HG02943 (cell line): Measurements from ENCODE around the gene POLDIP3.
"Not testable (repeated sequence)": the region's sequence is repeated elsewhere in the genome, so short reads cannot be mapped to it uniquely, and the experiment has no call there.

ENCODE experiments used
- ATAC-seq: cut with Tn5 transposase; IDR thresholded peaks from one replicate; pipeline ENCODE4 v1.9.1; 2021; ENCODE audit warnings: mild to moderate bottlenecking, low read depth, moderate library complexity; ENCODE audit not compliant: unreplicated experiment

Gene POLDIP3

DNA sequence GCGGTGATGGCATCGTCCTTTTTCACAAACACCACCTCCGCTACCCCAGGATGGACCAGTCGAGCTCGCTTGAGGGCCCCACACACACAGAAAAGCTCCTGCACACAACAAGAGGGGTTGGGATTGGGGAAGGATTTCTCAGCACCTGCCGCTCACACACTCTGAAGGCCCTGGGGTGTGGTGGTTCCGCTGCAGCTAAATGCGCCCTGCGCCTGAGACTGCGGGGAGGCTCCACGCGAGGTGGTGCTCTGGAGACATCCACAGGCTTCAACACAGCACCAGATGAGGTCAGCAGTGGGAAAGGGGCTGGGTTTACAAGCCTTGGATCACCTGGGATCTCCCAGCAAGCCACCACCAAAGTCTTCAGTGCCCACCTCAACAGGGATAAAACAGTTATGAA lies 22.7 kb downstream of the POLDIP3 start:
- ATAC-seq: no peak

DNA sequence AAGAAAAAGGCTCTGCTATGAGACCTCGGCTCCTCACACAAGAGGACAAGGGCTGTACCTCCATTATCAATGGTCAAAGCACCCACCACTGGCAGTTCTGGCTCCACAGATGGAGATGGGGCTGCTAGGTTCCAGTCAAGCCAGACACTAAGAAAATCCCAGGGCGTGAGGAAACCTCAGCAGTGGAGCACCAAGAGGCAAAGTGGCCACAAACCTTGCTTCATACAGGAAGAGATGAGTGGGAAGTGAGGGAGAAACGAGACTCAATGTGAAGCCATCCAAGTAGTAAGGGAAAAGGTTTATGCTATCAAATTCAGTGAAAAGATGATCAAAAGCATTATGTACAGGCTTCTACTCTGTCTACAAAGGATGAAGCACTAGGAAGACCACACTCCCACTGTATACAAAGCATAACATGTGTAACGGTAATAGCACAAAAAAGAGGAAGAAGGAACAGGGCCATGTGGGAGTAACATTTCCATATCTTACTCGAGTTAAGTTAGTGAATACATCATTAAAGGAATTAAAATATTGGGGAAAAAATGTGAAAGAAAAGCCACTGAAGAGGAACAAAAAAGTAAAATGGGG lies 27.0 kb downstream of the POLDIP3 start:
- ATAC-seq: no peak

DNA sequence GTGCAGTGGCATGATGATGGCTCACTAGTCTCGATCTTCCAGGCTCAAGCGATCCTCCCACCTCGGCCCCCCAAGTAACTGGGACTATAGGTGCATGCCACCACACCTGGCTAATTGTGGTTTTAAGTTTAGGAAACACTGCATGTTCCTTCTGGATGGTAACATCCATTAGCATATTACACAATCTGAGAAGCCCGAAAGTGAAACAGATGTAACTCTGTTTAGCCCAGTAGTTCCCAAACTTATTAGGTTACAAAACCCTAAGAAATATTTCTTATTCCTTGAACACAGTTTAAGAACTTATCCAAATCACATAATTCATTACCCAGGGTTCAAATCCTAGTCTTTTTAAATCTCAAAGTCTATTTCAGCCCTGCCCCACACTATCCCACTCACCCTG lies 28.3 kb downstream of the POLDIP3 start:
- ATAC-seq: no peak

DNA sequence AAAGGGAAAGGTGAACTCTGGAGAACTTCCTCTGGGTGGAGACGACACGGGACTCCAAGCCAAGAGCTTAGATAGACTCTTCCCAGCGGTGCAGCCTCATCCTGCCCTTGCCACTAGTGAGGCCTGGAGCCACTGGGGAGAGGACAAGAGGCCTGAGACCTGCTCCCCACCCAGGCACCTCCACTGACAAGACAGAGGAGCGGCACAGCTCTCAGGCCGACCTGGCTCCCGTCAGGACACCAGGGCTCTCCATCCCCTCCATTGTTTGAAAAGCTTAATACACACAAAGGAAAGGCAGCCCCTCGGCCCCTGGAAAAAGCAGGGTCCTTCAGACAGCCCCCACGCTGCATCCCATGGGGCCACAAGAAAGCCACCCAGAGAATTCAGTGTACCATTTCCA lies 29.6 kb downstream of the POLDIP3 start:
- no peak for ATAC-seq

DNA sequence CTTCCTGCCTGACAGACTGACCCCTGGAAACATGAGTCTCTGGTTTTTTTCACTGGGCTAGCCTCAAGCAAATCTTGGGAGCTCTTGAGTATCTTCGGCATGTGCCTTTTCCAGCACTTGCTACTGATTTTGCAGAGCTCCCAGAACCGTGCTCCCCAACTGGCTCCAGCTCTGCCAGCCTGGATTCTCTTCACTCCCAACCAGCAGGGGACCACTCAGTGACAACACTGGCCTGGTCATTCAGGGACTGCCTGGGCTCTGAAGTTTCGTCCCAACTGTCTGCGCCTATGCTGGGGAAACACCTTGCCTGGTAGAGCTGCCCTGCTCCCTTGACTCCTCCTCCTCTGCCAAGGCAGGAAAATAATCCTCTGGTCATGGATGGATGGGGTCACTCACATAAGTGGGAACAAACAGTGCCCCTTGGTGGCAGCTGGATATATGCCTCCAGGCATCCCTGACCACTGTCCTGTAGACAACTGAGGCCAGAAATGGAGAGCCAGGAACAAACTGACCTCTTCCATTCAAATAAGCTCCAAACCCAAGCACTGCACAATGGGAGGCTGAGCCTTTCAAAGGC lies 30.2 kb downstream of the POLDIP3 start:
- no peak for ATAC-seq

DNA sequence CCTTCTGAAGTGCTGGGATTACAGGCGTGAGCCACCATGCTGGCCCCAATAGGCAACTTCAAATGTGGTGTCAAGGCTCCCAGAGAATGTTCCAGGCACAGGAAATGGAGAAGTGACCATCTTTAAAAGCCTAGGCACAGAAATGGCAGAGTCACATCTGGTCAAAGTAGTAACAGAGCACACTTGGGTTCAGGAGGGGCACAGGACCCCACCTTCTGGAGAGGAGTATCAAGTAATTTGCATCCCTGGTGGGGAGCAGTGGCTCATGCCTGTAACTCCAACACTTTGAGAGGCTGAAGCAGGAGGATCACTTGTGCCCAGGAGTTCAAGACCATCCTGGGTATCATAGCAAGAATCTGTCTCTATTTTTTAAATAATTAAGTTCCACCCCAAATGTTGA lies 31.7 kb downstream of the POLDIP3 start:
- no peak for ATAC-seq

DNA sequence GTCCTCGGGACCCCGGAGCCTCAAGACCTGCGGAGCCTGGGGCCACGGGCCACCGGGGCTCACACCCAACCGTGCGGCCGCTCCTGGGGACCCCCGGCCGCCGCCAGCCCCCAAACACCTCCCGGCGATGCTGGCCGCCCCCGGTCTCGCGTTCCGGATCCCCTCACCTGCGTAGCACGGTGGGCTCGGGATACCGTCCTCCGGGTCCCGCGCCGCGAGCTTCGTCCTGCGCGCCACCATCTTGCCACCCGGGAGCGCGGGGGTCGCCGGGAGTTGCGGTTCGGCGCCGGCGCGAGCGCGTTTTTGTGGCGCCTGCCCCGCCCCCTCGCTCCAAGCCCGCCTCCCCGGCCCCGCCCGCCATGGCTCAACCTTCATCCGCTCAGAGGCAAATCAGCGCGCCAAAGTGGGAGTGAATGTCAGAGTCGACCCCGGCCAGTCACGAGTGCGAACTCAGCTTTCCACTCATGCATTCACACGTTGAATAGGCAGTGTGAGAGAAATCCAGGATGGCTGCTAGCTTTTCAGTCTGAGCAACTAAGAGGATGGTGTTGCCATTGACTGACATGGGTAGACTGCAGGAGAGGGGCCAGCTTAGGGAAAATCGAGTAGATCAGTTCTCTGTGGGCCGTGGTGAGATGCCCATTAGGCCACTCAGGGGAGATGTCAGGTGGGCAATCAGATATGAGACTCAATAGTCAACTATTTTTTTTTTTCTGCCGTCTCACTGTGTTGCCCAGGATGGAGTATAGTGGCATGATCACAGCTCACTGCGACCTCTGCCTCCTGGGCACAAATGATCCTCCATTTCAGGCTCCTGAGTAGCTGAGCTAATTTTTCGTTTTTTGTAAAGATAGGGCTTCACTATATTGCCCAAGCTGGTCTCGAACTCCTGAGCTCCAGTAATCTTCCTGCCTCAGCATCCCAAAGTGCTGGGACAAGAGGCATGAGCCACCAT lies 32.6 kb downstream of the POLDIP3 start:
- ATAC-seq: peak; percentile 56

DNA sequence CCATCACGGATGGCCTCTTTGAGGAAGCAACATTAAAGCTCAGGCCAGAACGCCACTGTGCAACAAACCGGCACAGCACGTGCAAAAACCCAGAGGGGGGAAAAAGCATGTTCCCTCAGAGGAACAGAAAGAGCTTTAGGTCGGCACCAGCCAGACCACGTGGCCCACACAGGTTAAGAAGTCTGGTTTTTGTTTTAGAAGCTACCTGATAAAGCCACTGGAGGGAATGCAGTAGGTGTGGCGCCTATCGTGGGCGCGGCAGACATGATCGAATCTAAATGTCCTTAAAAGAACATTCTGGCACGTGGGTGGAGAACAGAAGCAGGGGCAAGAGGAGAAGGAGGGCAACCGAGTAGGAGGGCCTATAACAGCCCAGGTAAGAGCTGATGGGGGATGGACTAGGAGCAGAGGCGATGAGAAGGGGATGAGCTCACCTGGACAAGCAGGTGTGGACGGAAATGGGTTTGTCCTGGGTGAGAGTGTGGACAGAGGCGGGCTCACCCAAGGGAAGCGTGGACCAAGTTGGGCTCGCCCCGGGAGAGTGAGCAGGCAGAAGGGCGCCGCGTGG lies 33.4 kb downstream of the POLDIP3 start:
- not testable (repeated sequence) for ATAC-seq

DNA sequence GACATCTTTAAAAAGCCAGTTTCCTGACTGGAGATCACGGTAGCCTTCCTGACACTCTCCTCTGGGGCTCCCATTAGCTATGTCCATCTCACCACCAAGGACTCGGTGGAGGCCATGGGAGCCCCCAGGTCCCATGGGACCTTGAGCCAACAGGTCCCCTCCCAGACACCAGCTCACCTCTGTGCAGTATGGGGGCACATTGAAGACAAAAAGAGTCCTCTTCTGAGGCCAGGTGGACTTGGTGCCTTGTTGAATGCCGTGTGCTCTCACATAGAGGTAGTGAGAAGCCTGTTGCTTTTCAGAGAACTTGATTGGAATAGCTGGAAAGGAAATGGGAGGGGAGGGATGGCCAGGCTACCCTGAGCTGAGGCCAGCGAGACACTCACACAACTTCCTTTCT lies 34.6 kb downstream of the POLDIP3 start:
- not testable (repeated sequence) for ATAC-seq

DNA sequence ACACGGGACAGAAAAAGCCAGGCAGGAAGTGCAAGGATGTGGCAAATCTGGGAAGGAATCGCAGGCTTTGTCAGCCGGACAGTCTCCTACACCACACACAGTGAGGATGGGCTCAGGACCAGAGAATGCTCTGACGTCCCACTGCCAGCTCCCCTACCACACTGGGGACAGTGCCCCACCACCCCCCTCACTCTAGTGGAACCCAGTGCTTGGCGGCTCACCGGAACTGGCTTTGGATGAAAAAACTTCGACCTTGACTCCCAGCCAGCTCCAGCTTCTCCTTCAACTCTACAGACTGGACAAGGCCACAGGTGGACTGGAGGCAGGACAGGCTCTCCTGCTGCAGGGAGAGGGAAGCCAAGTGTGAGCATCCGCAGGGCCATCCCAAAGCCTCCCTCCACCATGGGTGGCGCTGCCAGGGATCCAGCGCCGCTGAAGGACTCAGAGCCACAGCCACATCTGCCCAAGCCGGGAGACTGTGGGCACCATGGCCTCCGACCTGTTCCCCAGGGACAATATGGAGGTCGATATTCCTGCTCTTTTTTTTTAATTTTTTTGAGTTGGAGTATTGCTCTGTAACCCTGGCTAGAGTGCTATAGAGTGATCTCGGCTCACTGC lies 37.0 kb downstream of the POLDIP3 start:
- ATAC-seq: no peak

DNA sequence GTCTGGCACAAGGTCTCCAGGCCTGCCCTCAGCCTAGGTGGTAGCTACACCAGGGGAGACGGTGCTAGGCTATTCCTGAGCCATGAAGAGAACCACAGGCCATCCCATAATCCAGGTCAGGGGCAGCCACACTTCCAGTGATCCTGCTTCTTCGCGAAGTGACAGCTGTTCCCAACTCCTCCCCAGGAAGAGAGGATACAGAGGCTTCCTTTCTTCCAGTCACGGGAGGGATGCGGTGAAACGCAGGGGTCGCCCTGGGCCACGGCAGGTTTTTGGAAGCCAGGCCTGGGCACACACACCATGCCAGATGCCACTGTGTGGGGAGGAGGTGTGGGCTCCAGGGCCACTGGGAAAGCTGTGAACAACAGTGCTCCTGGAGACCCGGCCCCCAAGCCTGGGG lies 37.5 kb downstream of the POLDIP3 start:
- not testable (repeated sequence) for ATAC-seq

DNA sequence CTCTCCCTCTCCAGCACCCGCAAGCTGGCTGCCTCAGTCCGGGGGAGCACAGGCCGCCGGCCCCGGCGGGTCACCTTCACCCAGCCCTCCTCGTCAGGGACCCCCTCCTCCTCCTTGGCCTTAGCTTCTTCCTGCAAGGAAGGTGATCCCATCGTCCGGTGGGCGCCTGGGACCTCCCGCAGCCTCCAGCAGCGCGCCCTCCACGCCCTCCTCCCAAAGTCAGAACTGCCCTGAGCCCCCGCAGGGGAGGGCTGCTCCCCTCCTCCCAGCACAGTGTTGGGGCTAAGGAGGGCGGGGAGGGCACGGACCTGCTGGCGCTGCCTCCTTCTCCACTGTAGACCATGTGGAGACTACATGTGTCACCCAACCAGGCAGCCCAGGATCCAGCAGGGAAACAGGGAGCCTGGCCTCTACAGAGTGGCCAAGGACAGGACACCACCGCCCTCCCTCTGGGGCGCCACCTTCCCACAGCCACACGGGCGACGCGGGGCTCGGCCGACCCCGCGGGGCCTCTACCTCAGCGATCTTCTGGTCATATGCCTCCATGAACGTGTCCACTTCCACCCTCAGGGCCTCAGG lies 38.6 kb downstream of the POLDIP3 start:
- not testable (repeated sequence) for ATAC-seq

DNA sequence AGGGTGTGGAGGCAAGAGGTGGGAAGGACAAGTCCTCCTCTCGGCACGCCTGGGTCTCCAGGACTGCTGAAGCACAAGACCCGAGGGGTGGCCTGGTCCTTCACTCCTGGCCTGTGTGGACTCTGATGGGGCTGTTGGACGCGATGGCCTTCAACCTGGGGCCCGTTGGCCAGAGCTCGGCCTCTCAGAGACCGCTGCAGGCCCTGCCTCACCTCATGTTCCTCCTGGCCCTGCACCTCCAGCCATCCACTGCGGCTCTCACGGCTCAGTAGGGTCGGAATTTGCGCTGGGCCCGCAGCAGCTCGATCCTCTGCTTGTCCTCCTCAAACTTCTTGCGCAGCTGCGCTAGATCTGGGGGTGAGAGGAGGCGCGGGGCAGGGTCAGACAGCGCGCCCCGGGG lies 40.2 kb downstream of the POLDIP3 start:
- not testable (repeated sequence) for ATAC-seq

DNA sequence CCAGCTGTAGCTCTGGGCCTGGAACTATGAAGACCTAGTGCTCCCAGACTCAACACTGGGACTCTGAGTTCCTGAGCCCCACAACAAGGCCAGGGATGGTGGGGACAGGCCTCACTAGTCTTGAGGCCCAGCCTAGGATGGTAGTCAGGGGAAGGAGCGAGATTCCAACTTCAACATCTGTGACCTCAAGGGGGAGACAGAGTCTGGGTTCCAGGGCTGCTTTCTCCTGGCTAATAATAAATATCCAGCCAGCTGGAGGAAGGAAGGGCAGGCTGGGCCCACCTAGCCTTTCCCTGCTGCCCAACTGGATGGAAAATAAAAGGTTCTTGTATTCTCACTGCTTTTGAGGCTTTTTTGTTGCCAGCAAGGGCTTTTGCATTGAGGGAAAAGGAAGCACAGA lies 40.6 kb downstream of the POLDIP3 start:
- not testable (repeated sequence) for ATAC-seq

DNA sequence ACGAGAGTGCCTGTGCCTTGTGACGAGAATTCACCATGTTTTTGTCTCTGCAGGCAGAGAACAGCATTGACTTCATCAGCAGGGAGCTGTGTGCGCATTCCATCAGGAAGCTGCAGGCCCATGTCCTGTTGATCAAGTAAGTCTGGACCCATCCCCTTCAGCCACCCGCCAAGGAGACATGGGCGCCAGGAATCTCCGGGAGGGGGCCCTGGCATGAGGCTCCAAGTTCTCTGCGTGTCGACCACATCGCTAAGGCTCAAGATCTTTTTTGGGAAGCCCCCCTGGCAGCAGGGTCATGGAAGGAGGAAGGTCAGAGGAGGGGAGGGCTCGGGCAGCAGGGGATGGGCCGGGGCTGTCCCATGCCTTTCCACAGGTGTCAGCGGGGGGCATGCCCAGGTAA lies 43.6 kb downstream of the POLDIP3 start:
- ATAC-seq: not testable (repeated sequence)

DNA sequence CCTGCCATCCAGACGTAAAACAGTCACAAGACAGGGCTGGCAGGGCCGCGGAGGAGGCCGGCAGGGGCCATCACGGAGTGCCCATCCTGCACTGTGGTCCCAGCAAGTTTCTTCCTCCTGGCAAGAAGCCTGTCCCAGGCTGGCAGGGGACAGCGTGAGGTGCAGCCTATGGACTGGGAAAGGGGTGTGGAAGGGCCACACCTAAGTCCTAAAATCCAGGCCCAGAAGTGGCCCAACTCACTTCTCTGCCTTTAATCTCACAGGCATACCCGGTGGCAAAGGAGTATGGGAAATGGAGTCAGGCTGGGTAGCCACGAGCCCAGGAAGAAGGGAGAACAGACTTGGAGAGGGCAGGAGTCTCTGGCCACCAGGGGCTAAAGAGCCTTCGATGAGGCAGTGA lies 44.1 kb downstream of the POLDIP3 start:
- not testable (repeated sequence) for ATAC-seq

DNA sequence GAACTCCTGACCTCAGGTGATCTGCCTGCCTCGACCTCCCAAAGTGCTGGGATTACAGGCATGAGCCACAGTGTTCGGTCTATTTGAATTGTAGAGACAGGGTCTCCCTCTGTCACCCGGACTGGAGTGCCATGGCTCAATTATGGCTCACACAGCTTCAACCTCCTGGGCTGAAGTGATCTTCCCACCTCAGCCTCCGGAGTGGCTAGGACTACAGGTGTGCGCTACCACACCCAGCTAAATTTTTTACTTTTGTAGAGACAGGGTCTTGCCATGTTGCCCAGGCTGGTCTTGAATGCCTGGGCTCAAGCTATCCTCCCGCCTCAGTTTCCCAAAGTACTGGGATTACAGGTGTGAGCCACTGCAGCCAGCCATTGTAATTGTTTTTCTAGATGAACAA lies 46.7 kb downstream of the POLDIP3 start:
- ATAC-seq: not testable (repeated sequence)

DNA sequence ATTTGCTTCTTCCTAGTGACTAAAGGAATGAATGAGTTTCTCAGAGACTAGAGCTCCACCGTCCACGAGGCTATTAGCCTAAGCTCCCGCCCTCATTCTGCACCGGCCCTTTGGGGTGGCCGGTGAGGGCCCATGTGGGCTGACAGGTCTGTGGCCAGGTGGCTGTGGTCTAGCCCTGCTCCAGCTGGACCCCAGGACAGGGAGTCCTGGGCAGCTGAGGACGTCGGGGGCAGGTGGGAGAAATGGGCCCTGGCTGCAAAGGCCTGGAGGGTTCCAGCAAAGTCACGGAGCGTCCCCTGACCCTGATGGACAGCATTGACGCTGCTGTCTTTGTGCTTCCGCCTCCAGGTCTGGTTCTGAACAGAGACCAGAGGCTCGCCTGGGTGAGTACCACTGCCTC lies 48.7 kb downstream of the POLDIP3 start:
- ATAC-seq: no peak

DNA sequence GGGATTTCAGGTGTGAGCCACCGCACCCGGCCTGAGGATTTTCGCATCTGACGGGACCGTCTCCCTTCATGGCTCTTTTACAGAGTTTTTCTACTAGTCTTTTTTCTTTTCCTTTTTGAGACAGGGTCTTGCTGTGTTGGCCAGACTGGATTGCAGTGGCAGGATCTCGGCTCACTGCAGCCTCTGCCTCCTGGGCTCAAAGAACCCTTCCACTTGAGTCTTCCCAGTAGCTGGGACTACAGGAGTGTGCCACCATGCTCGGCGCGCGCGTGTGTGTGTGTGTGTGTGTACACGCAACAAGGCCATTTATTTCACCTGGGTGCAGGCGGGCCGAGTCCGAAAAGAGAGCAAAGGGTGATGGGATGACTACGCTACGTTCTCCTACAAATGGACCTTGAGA lies 50.0 kb downstream of the POLDIP3 start:
- no peak for ATAC-seq

DNA sequence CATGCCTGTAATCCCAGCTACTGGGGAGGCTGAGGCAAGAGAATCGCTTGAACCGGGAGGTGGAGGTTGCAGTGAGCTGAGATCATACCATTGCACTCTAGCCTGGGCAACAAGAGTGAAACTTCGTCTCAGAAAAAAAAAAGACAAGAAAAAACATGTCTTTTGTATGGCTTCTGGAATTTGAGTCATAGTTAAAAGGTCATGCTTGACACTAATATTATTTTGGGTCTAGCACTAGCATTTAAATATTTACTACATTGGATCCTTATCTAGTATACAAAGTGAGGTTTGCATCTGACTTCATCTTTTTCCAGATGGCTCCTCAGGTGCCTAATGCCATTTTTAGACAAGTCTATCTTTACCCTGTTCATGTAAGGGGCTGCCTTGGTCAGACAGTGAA lies 50.7 kb downstream of the POLDIP3 start:
- ATAC-seq: not testable (repeated sequence)
